ENCODE results near the gene ACR.

The ACR gene

GRCh38 chr22:50702821-50703725, 34.9 kb upstream of the ACR start:
- DNase-seq, result no peak

- no peak for DNase-seq
Observed at GRCh38 chr22:50703726-50704509, 34.1 kb upstream of the ACR start.

GRCh38 chr22:50704510-50705218, 33.3 kb upstream of the ACR start:
- DNase-seq, result peak in 1 of 56 donors; percentile 39

DNA sequence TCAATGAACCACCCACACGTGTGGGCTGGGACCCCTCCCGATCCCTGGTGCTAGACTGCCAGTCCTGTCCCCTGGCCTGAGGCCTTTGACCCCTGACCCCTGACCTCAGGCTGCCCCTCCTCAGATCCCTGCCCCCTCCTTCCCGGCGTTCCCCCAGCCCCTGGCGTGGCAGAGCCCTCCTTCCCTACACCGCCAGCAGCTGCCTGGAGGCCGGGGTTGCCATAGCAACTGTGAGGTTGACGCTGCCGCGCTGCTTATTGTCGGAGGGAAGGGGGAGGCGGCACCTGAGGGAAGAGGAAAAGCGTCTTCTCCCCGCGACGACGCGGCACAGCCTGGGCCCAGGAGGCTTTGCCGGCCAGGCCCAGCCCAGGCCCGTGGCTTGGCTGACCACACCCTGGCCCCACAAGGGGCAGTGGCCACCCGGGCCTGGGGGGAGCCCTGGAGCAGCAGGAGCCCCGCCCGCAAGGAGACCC, 32.7 kb upstream of the ACR start:
- DNase-seq, result peak in 47 of 56 donors; percentile 13 to 90 (median 62)

DNA sequence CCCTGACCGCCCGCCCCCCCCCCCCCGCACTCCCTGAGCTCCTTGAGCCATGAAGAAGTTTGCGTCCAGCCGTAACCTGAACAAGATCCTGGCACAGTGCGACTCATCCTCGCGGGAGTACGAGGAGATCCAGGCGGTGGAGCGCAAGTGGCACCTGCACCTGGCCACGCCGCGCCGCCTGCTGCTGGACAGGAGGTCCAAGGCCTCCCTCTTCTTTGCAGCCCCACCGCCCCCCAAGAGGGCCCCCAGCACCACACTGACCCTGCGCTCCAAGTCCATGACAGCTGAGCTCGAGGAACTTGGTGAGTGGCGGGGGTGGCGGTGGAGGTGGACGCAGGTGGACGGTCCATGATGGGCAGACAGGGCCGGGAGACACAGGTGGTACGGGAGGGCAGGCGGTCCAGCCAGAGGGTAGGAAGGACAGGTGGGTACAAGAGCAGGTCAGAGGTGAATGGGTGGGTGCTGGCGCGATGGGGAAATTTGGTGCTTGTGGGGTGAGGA, 32.1 kb upstream of the ACR start:
- no peak for DNase-seq

GRCh38 chr22:50706481-50707125, 31.4 kb upstream of the ACR start:
- DNase-seq, result no peak

GRCh38 chr22:50708474-50708873, 29.5 kb upstream of the ACR start:
- no peak for DNase-seq

- no peak for DNase-seq
Observed at GRCh38 chr22:50708996-50709395, 29.0 kb upstream of the ACR start.

GRCh38 chr22:50710221-50710620, 27.8 kb upstream of the ACR start:
- DNase-seq, result no peak

- DNase-seq, result no peak
Observed at GRCh38 chr22:50710886-50711285, 27.1 kb upstream of the ACR start.

GRCh38 chr22:50711446-50712340, 26.3 kb upstream of the ACR start:
- no peak for DNase-seq

GRCh38 chr22:50712341-50713007, 25.5 kb upstream of the ACR start:
- peak in 3 of 56 donors; percentile 15 to 28 (median 25) for DNase-seq

DNA sequence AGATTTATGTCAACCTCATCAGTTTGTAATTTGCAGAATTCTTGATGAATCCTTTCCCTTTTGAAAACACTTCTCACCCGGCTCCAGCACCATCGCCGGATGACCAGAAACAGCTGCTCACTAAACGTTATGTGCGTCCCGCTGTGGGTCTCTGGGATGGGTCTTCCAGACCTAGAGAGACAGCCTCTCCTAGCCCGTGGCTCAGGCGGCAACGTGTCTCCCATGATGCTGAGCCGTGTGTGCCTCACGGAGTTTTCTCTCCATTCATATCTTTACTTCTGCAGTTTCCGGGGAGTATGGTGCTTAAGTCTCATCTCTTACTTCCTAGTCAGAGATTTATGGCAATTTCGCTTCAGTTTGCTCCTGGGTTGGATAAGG, 25.0 kb upstream of the ACR start:
- DNase-seq, result no peak

- peak in 53 of 56 donors; percentile 20 to 94 (median 79) for DNase-seq
Observed at GRCh38 chr22:50713571-50714056, 24.4 kb upstream of the ACR start.

GRCh38 chr22:50714150-50714549, 23.9 kb upstream of the ACR start:
- no peak for DNase-seq

DNA sequence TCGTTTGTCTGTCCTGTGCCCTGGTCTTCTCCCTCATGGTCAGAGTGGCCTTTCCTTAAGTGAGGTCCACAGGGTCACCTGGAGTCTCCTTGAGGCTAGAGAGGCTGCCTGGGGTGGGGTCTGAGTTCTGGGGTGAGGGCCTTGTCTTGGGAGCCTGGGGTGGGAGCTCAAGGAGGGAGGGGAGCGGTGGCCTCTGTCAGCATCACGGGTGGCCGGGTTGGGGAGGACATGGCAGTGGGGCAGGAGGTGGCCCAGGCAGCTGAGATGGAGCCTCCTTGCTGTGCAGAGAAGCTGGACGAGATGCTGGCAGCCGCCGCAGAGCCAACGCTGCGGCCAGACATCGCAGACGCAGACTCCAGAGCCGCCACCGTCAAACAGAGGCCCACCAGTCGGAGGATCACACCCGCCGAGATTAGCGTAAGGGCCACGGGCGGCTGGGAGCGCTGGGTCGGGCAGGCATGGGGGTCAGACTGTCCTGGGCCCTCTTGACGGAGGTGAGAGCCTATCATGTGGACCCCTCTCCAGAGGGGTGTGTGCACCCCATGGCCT, 23.3 kb upstream of the ACR start:
- DNase-seq, result no peak

DNA sequence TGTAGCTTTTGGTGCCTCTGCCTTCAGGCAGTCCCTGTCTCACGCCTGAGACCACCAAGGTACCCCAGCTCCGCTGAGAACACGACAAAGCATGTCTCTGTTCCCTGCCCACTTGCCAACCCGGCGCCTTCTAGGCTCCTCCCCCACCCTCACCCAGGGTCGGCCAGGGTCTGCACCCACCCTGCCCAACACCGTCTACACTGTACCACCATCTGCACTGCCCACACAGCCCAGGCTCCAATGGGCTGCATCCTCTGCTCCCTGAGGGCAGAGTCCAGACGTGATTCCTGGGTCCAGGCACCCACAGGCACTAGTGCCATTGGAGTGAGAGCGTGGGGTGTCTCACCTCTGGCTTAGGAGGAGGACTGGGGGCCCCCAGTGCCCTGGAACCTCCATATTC, 22.8 kb upstream of the ACR start:
- no peak for DNase-seq

GRCh38 chr22:50715776-50716175, 22.2 kb upstream of the ACR start:
- DNase-seq, result no peak

Measured in nucleus accumbens (tissue), 56 donors.